Testis (tissue), 3 donors: Measurements from ENCODE around the gene SSRP1. TPM values are rescaled to one million over a fixed set of nuclear protein-coding genes. Genes with fewer than 3 reads are reported as not detected.
A peak's percentile ranks its signal among the peaks of the same experiment; 100 is the strongest.

Experiments used
- DNase-seq: peaks from one replicate; pipeline ENCODE4 v3.0.0-alpha.2; 2019
- H3K27ac ChIP-seq, 2 donors: fragments of 200-600 bp; sonication (generic); one replicate each; pipeline ENCODE4 v1.5.1; 2019
- H3K27me3 ChIP-seq: fragments of 200-600 bp; sonication (generic); one replicate; pipeline ENCODE4 v1.5.1; 2019
- H3K36me3 ChIP-seq: fragments of 200-600 bp; sonication (generic); one replicate; pipeline ENCODE4 v1.5.1; 2017; ENCODE audit warnings: low read depth; ENCODE audit errors: missing control alignments
- H3K4me1 ChIP-seq: fragments of 200-600 bp; sonication (generic); one replicate; pipeline ENCODE4 v1.5.1; 2019
- H3K4me3 ChIP-seq, 2 donors: fragments of 200-600 bp; sonication (generic); one replicate each; pipeline ENCODE4 v1.5.1; 2017 to 2019
- H3K9me3 ChIP-seq: fragments of 200-600 bp; sonication (generic); one replicate; pipeline ENCODE4 v1.5.1; 2017
- POLR2A ChIP-seq: fragments of 450-650 bp; IDR thresholded peaks from one replicate; pipeline ENCODE4 v1.6.1; 2017; ENCODE audit warnings: antibody characterized with exemption, mild to moderate bottlenecking, moderate library complexity
- WGBS, 2 donors: methylation state at CpG; one replicate each; pipeline ENCODE4 v1.1.5; 2018; 5-methylcytosine and 5-hydroxymethylcytosine counted together
- intact Hi-C: fragments of 100-400 bp; cut with DNase I; formaldehyde crosslinking; loops from one replicate; pipeline ENCODE4 v1.15.1; 2023; ENCODE audit warnings: low total_unique reads
- polyA plus RNA-seq: library from polyadenylated mRNA; stranded (reverse); fragments of 350-450 nt; fragmentation: Illumina TruSeq; extraction: RNeasy Lipid Tissue Mini Kit (QIAGEN cat#74804); gene quantifications from one replicate; pipeline ENCODE4 v1.2.3, GENCODE V29; 2014; ENCODE audit warnings: low read depth, low replicate concordance; ENCODE audit not compliant: insufficient read depth
- total RNA-seq, 2 donors: library from RNA; depleted of rRNA; stranded (reverse); fragments of >200 nt; gene quantifications; one replicate each; pipeline ENCODE4 v1.2.3, GENCODE V29; 2016
- TF ChIP-seq, protein P1 (sequence below), 3 experiments: fragments of 450-650 bp in 2 of 3; fragments of 200-600 bp in 1 of 3; sonication (generic) in 1 of 3; IDR thresholded peaks; one replicate each; pipeline ENCODE4 v1.5.1; 2016 to 2019; ENCODE audit warnings: antibody characterized with exemption in 3 of 3, mild to moderate bottlenecking in 2 of 3, moderate library complexity in 1 of 3

The SSRP1 gene
- total and polyA plus RNA-seq, 3 donors from 2014 or later: 89.1 to 111 (median 104) TPM

GRCh38 chr11:57320719-57321387 lies 14.8 kb downstream of the SSRP1 start:
- WGBS, 2 donors: 57 to 65% methylated on average over 2 of the region's 2 CpGs
- no peak overlapping the region for H3K4me3 ChIP-seq
- no peak for DNase-seq
- H3K27ac ChIP-seq: peak overlapping the region in 1 of 2 donors; percentile 98
- H3K4me1 ChIP-seq: peaks cover 57% of the 10 kb centered on the region
- no peaks in the 10 kb centered on the region for H3K36me3 ChIP-seq
- no peak for TF ChIP-seq POLR2A
- TF ChIP-seq, protein P1, sequence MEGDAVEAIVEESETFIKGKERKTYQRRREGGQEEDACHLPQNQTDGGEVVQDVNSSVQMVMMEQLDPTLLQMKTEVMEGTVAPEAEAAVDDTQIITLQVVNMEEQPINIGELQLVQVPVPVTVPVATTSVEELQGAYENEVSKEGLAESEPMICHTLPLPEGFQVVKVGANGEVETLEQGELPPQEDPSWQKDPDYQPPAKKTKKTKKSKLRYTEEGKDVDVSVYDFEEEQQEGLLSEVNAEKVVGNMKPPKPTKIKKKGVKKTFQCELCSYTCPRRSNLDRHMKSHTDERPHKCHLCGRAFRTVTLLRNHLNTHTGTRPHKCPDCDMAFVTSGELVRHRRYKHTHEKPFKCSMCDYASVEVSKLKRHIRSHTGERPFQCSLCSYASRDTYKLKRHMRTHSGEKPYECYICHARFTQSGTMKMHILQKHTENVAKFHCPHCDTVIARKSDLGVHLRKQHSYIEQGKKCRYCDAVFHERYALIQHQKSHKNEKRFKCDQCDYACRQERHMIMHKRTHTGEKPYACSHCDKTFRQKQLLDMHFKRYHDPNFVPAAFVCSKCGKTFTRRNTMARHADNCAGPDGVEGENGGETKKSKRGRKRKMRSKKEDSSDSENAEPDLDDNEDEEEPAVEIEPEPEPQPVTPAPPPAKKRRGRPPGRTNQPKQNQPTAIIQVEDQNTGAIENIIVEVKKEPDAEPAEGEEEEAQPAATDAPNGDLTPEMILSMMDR (IDR thresholded peaks at IDR 0.05): no peak
- no peaks in the 10 kb centered on the region for H3K9me3 ChIP-seq
- intact Hi-C loops: no loop called here
- no peaks in the 10 kb centered on the region for H3K27me3 ChIP-seq

GRCh38 chr11:57320067-57320718 lies 15.5 kb downstream of the SSRP1 start:
- Histone ChIP-seq H3K4me1 (peaks cover 59% of the 10 kb centered on the region), H3K4me3 (no peak overlapping the region), H3K27ac (peak overlapping the region in 1 of 2 donors; percentile 57), H3K36me3 (no peaks in the 10 kb centered on the region), H3K27me3 (no peaks in the 10 kb centered on the region), H3K9me3 (no peaks in the 10 kb centered on the region)
- WGBS, 2 donors: 77 to 83% methylated on average over 4 to 22 of the region's 22 CpGs
- intact Hi-C loops: no loop called here
- TF ChIP-seq POLR2A: no peak
- DNase-seq: no peak

DNA sequence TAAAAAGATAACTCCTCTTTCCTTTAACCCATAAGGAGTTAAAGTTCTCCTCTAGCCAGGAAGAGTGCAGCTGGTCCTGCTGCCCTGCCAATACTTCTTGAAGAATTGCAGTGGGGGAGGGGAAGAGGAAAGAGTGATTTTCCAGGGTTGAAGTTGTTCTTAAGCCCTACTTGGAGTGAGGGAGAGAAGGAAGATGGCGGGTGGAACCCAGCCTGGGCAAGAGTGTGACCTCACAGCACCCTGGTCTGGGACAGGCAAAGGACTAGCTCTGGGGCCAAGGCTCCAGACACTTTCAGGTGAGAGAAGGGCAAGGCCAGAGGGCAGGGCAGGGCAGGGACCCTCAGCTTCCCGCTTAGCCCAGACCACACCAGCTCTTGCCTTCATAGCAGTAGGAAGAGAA lies 17.5 kb downstream of the SSRP1 start:
- WGBS, 2 donors: 55% methylated on average over 1 to 2 of the region's 2 CpGs
- TF ChIP-seq POLR2A: no peak
- TF ChIP-seq, protein P1 (IDR thresholded peaks at IDR 0.05): no peak
- H3K9me3 ChIP-seq: no peaks in the 10 kb centered on the region
- intact Hi-C loops: no loop called here
- peak; percentile 41 for DNase-seq
- H3K36me3 ChIP-seq: no peaks in the 10 kb centered on the region
- no peaks in the 10 kb centered on the region for H3K27me3 ChIP-seq
- H3K4me1 ChIP-seq: peaks cover 61% of the 10 kb centered on the region
- H3K4me3 ChIP-seq: no peak overlapping the region
- peak overlapping the region in 1 of 2 donors; percentile 67 for H3K27ac ChIP-seq

- peaks cover 69% of the 10 kb centered on the region for H3K4me1 ChIP-seq
- no peaks in the 10 kb centered on the region for H3K36me3 ChIP-seq
- intact Hi-C loops: no loop called here
- no peaks in the 10 kb centered on the region for H3K27me3 ChIP-seq
- no peaks in the 10 kb centered on the region for H3K9me3 ChIP-seq
- no peak overlapping the region for H3K4me3 ChIP-seq
- 42 to 47% methylated on average over 3 of the region's 3 CpGs for WGBS, 2 donors
- TF ChIP-seq, protein P1 (IDR thresholded peaks at IDR 0.05): no peak
- TF ChIP-seq POLR2A: no peak
- H3K27ac ChIP-seq: peak overlapping the region in 1 of 2 donors; percentile 67
- no peak for DNase-seq
Measured at GRCh38 chr11:57316017-57316416, 19.7 kb downstream of the SSRP1 start.

GRCh38 chr11:57315491-57315890 lies 20.2 kb downstream of the SSRP1 start:
- no peaks in the 10 kb centered on the region for H3K9me3 ChIP-seq
- H3K4me1 ChIP-seq: peaks cover 69% of the 10 kb centered on the region
- no peaks in the 10 kb centered on the region for H3K27me3 ChIP-seq
- DNase-seq: peak; percentile 59
- intact Hi-C loops: no loop called here
- H3K36me3 ChIP-seq: no peaks in the 10 kb centered on the region
- H3K27ac ChIP-seq: peak overlapping the region in 1 of 2 donors; percentile 53
- no peak overlapping the region for H3K4me3 ChIP-seq
- no peak for TF ChIP-seq POLR2A
- TF ChIP-seq, protein P1 (IDR thresholded peaks at IDR 0.05): no peak
- WGBS, 2 donors: 26 to 29% methylated on average over 8 of the region's 8 CpGs
